ENCODE data around the gene CCDC12. TPM values are rescaled to one million over a fixed set of nuclear protein-coding genes. Genes with fewer than 3 reads are reported as not detected.
A peak's percentile ranks its signal among the peaks of the same experiment; 100 is the strongest.

CCDC12 gene
- total RNA-seq, 1 experiment from 2014 or later = 47.3 TPM

DNA sequence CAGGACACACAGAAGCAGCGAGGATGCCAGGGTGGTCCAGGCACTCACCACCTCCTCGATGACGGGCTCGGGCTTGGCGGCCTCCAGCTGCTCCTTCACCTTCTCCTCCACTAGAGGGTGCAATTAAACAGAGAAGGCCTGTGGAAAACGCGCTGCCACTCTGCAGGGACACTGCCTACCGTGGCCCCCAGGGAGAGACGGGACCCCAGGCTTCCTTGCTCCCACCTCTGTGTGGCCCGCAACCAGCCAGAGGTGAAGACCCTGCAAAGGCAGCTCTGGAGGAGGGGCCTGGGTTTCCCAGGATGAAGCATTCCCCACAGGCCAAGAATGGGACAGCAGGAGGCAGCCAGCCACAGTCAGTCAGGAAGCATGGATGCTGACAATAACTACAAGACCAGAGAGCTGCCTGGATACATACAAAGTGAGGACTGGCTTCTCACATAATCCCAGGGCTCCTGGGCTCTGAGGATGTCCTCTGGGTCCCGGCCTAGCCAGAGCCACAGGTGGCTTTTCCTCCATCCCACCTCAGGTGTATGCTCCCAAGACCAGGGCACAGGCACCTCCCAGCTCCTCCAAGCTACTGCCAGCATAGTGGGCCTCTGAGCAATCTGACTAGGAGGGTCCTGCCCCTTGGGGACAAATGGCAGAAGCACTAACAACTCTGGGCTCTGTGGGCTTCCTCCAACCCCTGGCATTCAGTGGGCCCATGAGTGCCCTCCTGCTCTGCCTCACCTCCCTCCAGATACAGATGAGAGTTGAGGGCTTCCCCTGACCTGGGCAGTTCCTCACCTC, 52.8 kb downstream of the CCDC12 start:
- intact Hi-C loops (cut with micrococcal nuclease; ENCODE audit: unreplicated experiment) = loop anchor here (5.0 kb wide), 1 partner anchor 74 kb away; no protein-coding TSS in a partner anchor
- TF ChIP-seq, protein P1, sequence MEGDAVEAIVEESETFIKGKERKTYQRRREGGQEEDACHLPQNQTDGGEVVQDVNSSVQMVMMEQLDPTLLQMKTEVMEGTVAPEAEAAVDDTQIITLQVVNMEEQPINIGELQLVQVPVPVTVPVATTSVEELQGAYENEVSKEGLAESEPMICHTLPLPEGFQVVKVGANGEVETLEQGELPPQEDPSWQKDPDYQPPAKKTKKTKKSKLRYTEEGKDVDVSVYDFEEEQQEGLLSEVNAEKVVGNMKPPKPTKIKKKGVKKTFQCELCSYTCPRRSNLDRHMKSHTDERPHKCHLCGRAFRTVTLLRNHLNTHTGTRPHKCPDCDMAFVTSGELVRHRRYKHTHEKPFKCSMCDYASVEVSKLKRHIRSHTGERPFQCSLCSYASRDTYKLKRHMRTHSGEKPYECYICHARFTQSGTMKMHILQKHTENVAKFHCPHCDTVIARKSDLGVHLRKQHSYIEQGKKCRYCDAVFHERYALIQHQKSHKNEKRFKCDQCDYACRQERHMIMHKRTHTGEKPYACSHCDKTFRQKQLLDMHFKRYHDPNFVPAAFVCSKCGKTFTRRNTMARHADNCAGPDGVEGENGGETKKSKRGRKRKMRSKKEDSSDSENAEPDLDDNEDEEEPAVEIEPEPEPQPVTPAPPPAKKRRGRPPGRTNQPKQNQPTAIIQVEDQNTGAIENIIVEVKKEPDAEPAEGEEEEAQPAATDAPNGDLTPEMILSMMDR (IDR thresholded peaks at IDR 0.05; ENCODE audit: unreplicated experiment) = peak; percentile 65
- BruUV-seq (replicated peaks) = no TSS peak
- H3K27ac Mint-ChIP-seq (ENCODE audit: unreplicated experiment) = no peak overlapping the region
- H3K9me3 Mint-ChIP-seq (ENCODE audit: low read depth, unreplicated experiment) = no peaks in the 10 kb centered on the region
- no peaks in the 10 kb centered on the region for H3K27me3 Mint-ChIP-seq (ENCODE audit: unreplicated experiment)
- peaks cover 32% of the 10 kb centered on the region for H3K36me3 Mint-ChIP-seq (ENCODE audit: insufficient read depth, unreplicated experiment)
- peak; percentile 38 for DNase-seq
- CTCF ChIA-PET = interaction anchor here (0.6 to 1.6 kb wide), 8 partner anchors 7 to 346 kb away, joined by 3 to 6 read pairs (median 3); no protein-coding TSS in a partner anchor
- H3K4me3 Mint-ChIP-seq (ENCODE audit: low read depth, unreplicated experiment) = no peak overlapping the region
- peaks cover 4% of the 10 kb centered on the region for H3K4me1 Mint-ChIP-seq (ENCODE audit: low read depth, unreplicated experiment)

DNA sequence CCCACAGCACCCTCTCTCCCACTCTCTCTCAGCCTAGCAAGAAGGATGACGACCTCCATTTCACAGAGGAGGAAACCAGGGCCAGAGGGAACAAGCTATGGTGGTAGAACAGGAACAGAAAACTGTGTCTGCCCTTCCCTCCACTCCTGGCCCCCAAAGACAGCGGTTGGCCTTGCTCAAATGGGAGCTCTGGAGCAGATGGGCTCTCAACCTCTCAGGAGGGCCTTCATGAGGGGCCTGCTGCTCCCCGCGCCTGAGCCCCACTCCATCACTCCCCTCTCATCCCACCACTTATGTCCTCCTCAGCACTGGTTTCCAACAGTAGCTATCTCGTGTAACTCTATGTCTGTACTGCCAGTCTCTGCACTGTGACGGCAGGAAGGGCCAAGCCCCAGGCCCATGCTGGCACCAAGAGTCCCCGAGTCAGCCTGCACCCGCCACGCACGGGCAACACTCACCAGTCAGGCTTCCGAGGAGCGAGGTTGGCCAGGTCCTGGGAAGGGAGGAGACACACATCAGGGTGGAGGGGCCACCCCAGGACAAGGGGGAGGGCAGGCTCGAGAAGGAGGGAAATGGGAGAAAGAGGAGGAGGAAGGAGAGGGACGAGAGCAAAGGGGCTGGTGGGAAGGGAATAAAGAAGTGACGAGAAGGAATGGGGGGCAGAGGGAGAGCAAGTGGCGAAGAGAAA, 53.5 kb downstream of the CCDC12 start:
- BruUV-seq (replicated peaks) = no TSS peak
- no peak overlapping the region for H3K4me3 Mint-ChIP-seq (ENCODE audit: low read depth, unreplicated experiment)
- DNase-seq = no peak
- intact Hi-C loops (cut with micrococcal nuclease; ENCODE audit: unreplicated experiment) = loop anchor here (5.0 kb wide), 1 partner anchor 74 kb away; no protein-coding TSS in a partner anchor
- TF ChIP-seq, protein P1 (IDR thresholded peaks at IDR 0.05; ENCODE audit: unreplicated experiment) = no peak
- CTCF ChIA-PET = interaction anchor here (0.7 to 1.6 kb wide), 7 partner anchors 8 to 59 kb away, joined by 3 to 6 read pairs (median 3); no protein-coding TSS in a partner anchor
- no peaks in the 10 kb centered on the region for H3K9me3 Mint-ChIP-seq (ENCODE audit: low read depth, unreplicated experiment)
- peaks cover 32% of the 10 kb centered on the region for H3K36me3 Mint-ChIP-seq (ENCODE audit: insufficient read depth, unreplicated experiment)
- H3K27ac Mint-ChIP-seq (ENCODE audit: unreplicated experiment) = no peak overlapping the region
- H3K4me1 Mint-ChIP-seq (ENCODE audit: low read depth, unreplicated experiment) = no peaks in the 10 kb centered on the region
- H3K27me3 Mint-ChIP-seq (ENCODE audit: unreplicated experiment) = no peaks in the 10 kb centered on the region

DNA sequence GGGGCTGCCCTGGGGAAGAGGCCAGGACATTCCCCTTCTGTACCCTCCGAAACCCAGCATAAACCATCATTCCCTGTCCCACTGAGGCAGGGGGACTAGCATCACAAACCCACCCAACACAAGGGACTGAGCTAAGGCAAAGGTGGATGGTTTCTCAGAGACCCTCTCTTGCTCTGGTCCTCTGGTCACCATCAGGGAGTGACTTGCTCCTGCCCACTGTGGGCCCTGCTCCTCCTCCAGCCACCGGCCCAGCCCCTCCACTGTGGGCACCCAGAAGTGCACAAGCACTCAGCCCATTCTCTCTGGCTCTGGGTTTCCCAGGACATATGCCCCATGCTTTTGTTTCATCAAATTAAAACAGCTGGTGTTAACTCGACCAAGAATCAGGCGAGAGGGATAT, 54.1 kb downstream of the CCDC12 start:
- no peak for DNase-seq
- no peaks in the 10 kb centered on the region for H3K27me3 Mint-ChIP-seq (ENCODE audit: unreplicated experiment)
- H3K4me3 Mint-ChIP-seq (ENCODE audit: low read depth, unreplicated experiment) = no peak overlapping the region
- TF ChIP-seq, protein P1 (IDR thresholded peaks at IDR 0.05; ENCODE audit: unreplicated experiment) = no peak
- peaks cover 2% of the 10 kb centered on the region for H3K9me3 Mint-ChIP-seq (ENCODE audit: low read depth, unreplicated experiment)
- intact Hi-C loops (cut with micrococcal nuclease; ENCODE audit: unreplicated experiment) = loop anchor here (5.0 kb wide), 1 partner anchor 75 kb away; no protein-coding TSS in a partner anchor
- no peaks in the 10 kb centered on the region for H3K4me1 Mint-ChIP-seq (ENCODE audit: low read depth, unreplicated experiment)
- no peak overlapping the region for H3K27ac Mint-ChIP-seq (ENCODE audit: unreplicated experiment)
- no TSS peak for BruUV-seq (replicated peaks)
- CTCF ChIA-PET = interaction anchor here (1.2 to 1.4 kb wide), 3 partner anchors 9 to 59 kb away, joined by 3 to 5 read pairs (median 3); no protein-coding TSS in a partner anchor
- peaks cover 36% of the 10 kb centered on the region for H3K36me3 Mint-ChIP-seq (ENCODE audit: insufficient read depth, unreplicated experiment)

DNA sequence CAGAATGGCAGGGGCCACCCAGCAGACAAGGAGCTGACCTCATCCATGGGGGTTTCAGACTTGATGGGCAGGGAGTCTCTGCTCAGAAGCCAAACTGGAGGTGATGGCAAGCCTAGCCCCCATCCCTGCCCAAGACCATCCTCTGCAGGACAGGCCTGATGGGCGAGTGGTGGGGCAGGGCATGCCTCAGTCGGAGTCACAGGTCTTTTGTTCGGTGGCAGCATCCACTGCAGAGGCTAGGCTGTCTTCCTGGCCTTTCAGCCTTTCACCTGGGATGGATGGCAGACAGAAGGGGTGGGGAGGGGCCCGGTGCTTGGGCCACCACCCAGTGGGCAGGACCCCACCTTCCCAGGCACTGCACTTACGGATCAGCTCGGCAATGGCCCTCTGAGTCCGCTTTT, 54.7 kb downstream of the CCDC12 start:
- TF ChIP-seq, protein P1 (IDR thresholded peaks at IDR 0.05; ENCODE audit: unreplicated experiment) = no peak
- H3K9me3 Mint-ChIP-seq (ENCODE audit: low read depth, unreplicated experiment) = peaks cover 2% of the 10 kb centered on the region
- intact Hi-C loops (cut with micrococcal nuclease; ENCODE audit: unreplicated experiment) = loop anchor here (5.0 kb wide), 1 partner anchor 75 kb away; no protein-coding TSS in a partner anchor
- peaks cover 30% of the 10 kb centered on the region for H3K36me3 Mint-ChIP-seq (ENCODE audit: insufficient read depth, unreplicated experiment)
- H3K27ac Mint-ChIP-seq (ENCODE audit: unreplicated experiment) = no peak overlapping the region
- CTCF ChIA-PET = no interaction called here
- no peak for DNase-seq
- H3K4me1 Mint-ChIP-seq (ENCODE audit: low read depth, unreplicated experiment) = no peaks in the 10 kb centered on the region
- no peak overlapping the region for H3K4me3 Mint-ChIP-seq (ENCODE audit: low read depth, unreplicated experiment)
- H3K27me3 Mint-ChIP-seq (ENCODE audit: unreplicated experiment) = no peaks in the 10 kb centered on the region
- TSS peak; percentile 72 for BruUV-seq (replicated peaks)

Data from Calu3 (cell line).